ENCODE results near the gene COA1. TPM values are rescaled to one million over a fixed set of nuclear protein-coding genes. Genes with fewer than 3 reads are reported as not detected.

Gene COA1
- total RNA-seq, 2 experiments from 2014 or later = 78.9 to 79.6 TPM

GRCh38 chr7:43625980-43626379 lies 103.3 kb downstream of the COA1 start:
- intact Hi-C loops (cut with micrococcal nuclease) = no loop called here
- peaks cover 85% of the 10 kb centered on the region for H3K4me1 Mint-ChIP-seq (ENCODE audit: low read depth)
- peaks cover 69% of the 10 kb centered on the region for H3K36me3 Mint-ChIP-seq
- POLR2A ChIA-PET = interaction anchor here (1.0 kb wide), 2 partner anchors 13 to 43 kb away, joined by 3 to 4 read pairs; no protein-coding TSS in a partner anchor
- H3K27me3 Mint-ChIP-seq = no peaks in the 10 kb centered on the region
- DNase-seq = no peak
- CTCF ChIA-PET = interaction anchor here (0.7 to 4.0 kb wide), 3 partner anchors 44 to 89 kb away, joined by 3 to 42 read pairs (median 6); partner anchors contain the start of gene STK17A
- peak overlapping the region; percentile 39 for H3K27ac Mint-ChIP-seq
- no peaks in the 10 kb centered on the region for H3K9me3 Mint-ChIP-seq
- no peak overlapping the region for H3K4me3 Mint-ChIP-seq

- ChIA-PET CTCF (interaction anchor here (0.7 to 4.0 kb wide), 2 partner anchors 43 to 90 kb away, joined by 3 to 42 read pairs; partner anchors contain the start of gene STK17A), POLR2A (interaction anchor here (1.0 kb wide), 1 partner anchor 13 kb away, joined by 4 read pairs; no protein-coding TSS in a partner anchor)
- no peak overlapping the region for H3K4me3 Mint-ChIP-seq
- intact Hi-C loops (cut with micrococcal nuclease) = no loop called here
- peaks cover 84% of the 10 kb centered on the region for H3K4me1 Mint-ChIP-seq (ENCODE audit: low read depth)
- DNase-seq = peak; percentile 67
- H3K27ac Mint-ChIP-seq = peak overlapping the region; percentile 54
- no peaks in the 10 kb centered on the region for H3K27me3 Mint-ChIP-seq
- peaks cover 66% of the 10 kb centered on the region for H3K36me3 Mint-ChIP-seq
- no peaks in the 10 kb centered on the region for H3K9me3 Mint-ChIP-seq
These were observed 103.9 kb downstream of the COA1 start for GRCh38 chr7:43625453-43625852.

GRCh38 chr7:43624156-43624555 lies 105.2 kb downstream of the COA1 start:
- ChIA-PET POLR2A (no interaction called here), CTCF (no interaction called here)
- no peak overlapping the region for H3K27ac Mint-ChIP-seq
- intact Hi-C loops (cut with micrococcal nuclease) = no loop called here
- no peaks in the 10 kb centered on the region for H3K9me3 Mint-ChIP-seq
- H3K4me1 Mint-ChIP-seq (ENCODE audit: low read depth) = peaks cover 77% of the 10 kb centered on the region
- peaks cover 58% of the 10 kb centered on the region for H3K36me3 Mint-ChIP-seq
- DNase-seq = no peak
- no peak overlapping the region for H3K4me3 Mint-ChIP-seq
- H3K27me3 Mint-ChIP-seq = no peaks in the 10 kb centered on the region

- H3K4me3 Mint-ChIP-seq = peak overlapping the region; percentile 36
- no peaks in the 10 kb centered on the region for H3K27me3 Mint-ChIP-seq
- peak overlapping the region; percentile 82 for H3K27ac Mint-ChIP-seq
- intact Hi-C loops (cut with micrococcal nuclease) = loop anchor here (1.0 to 2.0 kb wide), 5 partner anchors 10 to 79 kb away; no protein-coding TSS in a partner anchor
- DNase-seq = no peak
- POLR2A ChIA-PET = interaction anchor here (1.0 to 3.4 kb wide), 6 partner anchors 9 to 78 kb away, joined by 3 to 16 read pairs (median 8); partner anchors contain the start of gene STK17A
- H3K36me3 Mint-ChIP-seq = peaks cover 40% of the 10 kb centered on the region
- no peaks in the 10 kb centered on the region for H3K9me3 Mint-ChIP-seq
- peaks cover 57% of the 10 kb centered on the region for H3K4me1 Mint-ChIP-seq (ENCODE audit: low read depth)
- CTCF ChIA-PET = interaction anchor here (0.8 to 12.6 kb wide), 7 partner anchors 19 to 78 kb away, joined by 3 to 112 read pairs (median 3); partner anchors contain the start of gene STK17A
These were observed 107.4 kb downstream of the COA1 start for GRCh38 chr7:43621729-43622448.

GRCh38 chr7:43619213-43620012 lies 109.9 kb downstream of the COA1 start:
- no peak for DNase-seq
- H3K36me3 Mint-ChIP-seq = peaks cover 34% of the 10 kb centered on the region
- intact Hi-C loops (cut with micrococcal nuclease) = no loop called here
- no peaks in the 10 kb centered on the region for H3K9me3 Mint-ChIP-seq
- ChIA-PET POLR2A (interaction anchor here (1.2 to 3.4 kb wide), 4 partner anchors 14 to 37 kb away, joined by 3 to 16 read pairs (median 6); partner anchors contain the start of gene STK17A), CTCF (interaction anchor here (1.0 to 12.6 kb wide), 4 partner anchors 20 to 219 kb away, joined by 3 to 112 read pairs (median 10); partner anchors contain the start of gene STK17A)
- peaks cover 45% of the 10 kb centered on the region for H3K4me1 Mint-ChIP-seq (ENCODE audit: low read depth)
- no peaks in the 10 kb centered on the region for H3K27me3 Mint-ChIP-seq
- no peak overlapping the region for H3K4me3 Mint-ChIP-seq
- H3K27ac Mint-ChIP-seq = no peak overlapping the region

- no peak overlapping the region for H3K27ac Mint-ChIP-seq
- POLR2A ChIA-PET = interaction anchor here (1.2 kb wide), 1 partner anchor 35 kb away, joined by 5 read pairs; the partner anchor contains the start of gene STK17A
- peaks cover 32% of the 10 kb centered on the region for H3K36me3 Mint-ChIP-seq
These were observed 111.2 kb downstream of the COA1 start for GRCh38 chr7:43618073-43618472.

GRCh38 chr7:43616977-43617376 lies 112.3 kb downstream of the COA1 start:
- no peak for DNase-seq
- Mint-ChIP-seq H3K27ac (no peak overlapping the region), H3K27me3 (no peaks in the 10 kb centered on the region), H3K4me3 (no peak overlapping the region), H3K4me1 (ENCODE audit: low read depth) (peaks cover 46% of the 10 kb centered on the region), H3K9me3 (no peaks in the 10 kb centered on the region), H3K36me3 (peaks cover 34% of the 10 kb centered on the region)
- ChIA-PET CTCF (interaction anchor here (2.0 to 12.6 kb wide), 2 partner anchors 35 to 83 kb away, joined by 9 to 112 read pairs; partner anchors contain the start of gene STK17A), POLR2A (interaction anchor here (1.3 kb wide), 1 partner anchor 83 kb away, joined by 5 read pairs; no protein-coding TSS in a partner anchor)
- intact Hi-C loops (cut with micrococcal nuclease) = no loop called here

More at GRCh38 chr7:43618073-43618472, 111.2 kb downstream of the COA1 start:
- no peak overlapping the region for H3K4me3 Mint-ChIP-seq
- no peak for DNase-seq
- CTCF ChIA-PET = interaction anchor here (1.0 to 12.6 kb wide), 3 partner anchors 36 to 220 kb away, joined by 3 to 112 read pairs (median 9); partner anchors contain the start of gene STK17A
- intact Hi-C loops (cut with micrococcal nuclease) = no loop called here
- no peaks in the 10 kb centered on the region for H3K9me3 Mint-ChIP-seq
- H3K4me1 Mint-ChIP-seq (ENCODE audit: low read depth) = peaks cover 46% of the 10 kb centered on the region
- H3K27me3 Mint-ChIP-seq = no peaks in the 10 kb centered on the region

- DNase-seq = no peak
- CTCF ChIA-PET = interaction anchor here (1.1 to 12.6 kb wide), 3 partner anchors 14 to 84 kb away, joined by 3 to 112 read pairs (median 4); partner anchors contain the start of gene STK17A
- POLR2A ChIA-PET = interaction anchor here (1.3 kb wide), 1 partner anchor 33 kb away, joined by 4 read pairs; no protein-coding TSS in a partner anchor
- peak overlapping the region; percentile 44 for H3K27ac Mint-ChIP-seq
- H3K4me3 Mint-ChIP-seq = no peak overlapping the region
- no peaks in the 10 kb centered on the region for H3K27me3 Mint-ChIP-seq
- H3K4me1 Mint-ChIP-seq (ENCODE audit: low read depth) = peaks cover 41% of the 10 kb centered on the region
- intact Hi-C loops (cut with micrococcal nuclease) = no loop called here
- H3K9me3 Mint-ChIP-seq = no peaks in the 10 kb centered on the region
- peaks cover 27% of the 10 kb centered on the region for H3K36me3 Mint-ChIP-seq
These were observed 113.7 kb downstream of the COA1 start for GRCh38 chr7:43615558-43616145.

- ChIA-PET POLR2A (interaction anchor here (0.7 to 2.7 kb wide), 8 partner anchors 9 to 36 kb away, joined by 3 to 15 read pairs (median 6); partner anchors contain the start of gene STK17A), CTCF (interaction anchor here (1.1 to 12.6 kb wide), 9 partner anchors 10 to 87 kb away, joined by 3 to 112 read pairs (median 8); partner anchors contain the start of gene STK17A)
- DNase-seq = peak; percentile 33
- Mint-ChIP-seq H3K27ac (peak overlapping the region; percentile 83), H3K4me1 (ENCODE audit: low read depth) (peaks cover 58% of the 10 kb centered on the region), H3K4me3 (peak overlapping the region; percentile 43), H3K36me3 (peaks cover 44% of the 10 kb centered on the region), H3K27me3 (no peaks in the 10 kb centered on the region), H3K9me3 (no peaks in the 10 kb centered on the region)
- intact Hi-C loops (cut with micrococcal nuclease) = loop anchor here (1.0 to 2.0 kb wide), 5 partner anchors 9 to 56 kb away; no protein-coding TSS in a partner anchor
These were observed 116.4 kb downstream of the COA1 start for GRCh38 chr7:43612599-43613589.

GRCh38 chr7:43612128-43612527 lies 117.2 kb downstream of the COA1 start:
- H3K27ac Mint-ChIP-seq = peak overlapping the region; percentile 47
- no peaks in the 10 kb centered on the region for H3K27me3 Mint-ChIP-seq
- ChIA-PET CTCF (interaction anchor here (1.1 to 12.6 kb wide), 8 partner anchors 10 to 88 kb away, joined by 3 to 112 read pairs (median 6); partner anchors contain the start of gene STK17A), POLR2A (interaction anchor here (1.3 to 2.7 kb wide), 5 partner anchors 10 to 37 kb away, joined by 4 to 15 read pairs (median 6); partner anchors contain the start of gene STK17A)
- H3K36me3 Mint-ChIP-seq = peaks cover 44% of the 10 kb centered on the region
- H3K4me3 Mint-ChIP-seq = no peak overlapping the region
- DNase-seq = no peak
- intact Hi-C loops (cut with micrococcal nuclease) = loop anchor here (1.0 to 2.0 kb wide), 4 partner anchors 10 to 57 kb away; no protein-coding TSS in a partner anchor
- H3K9me3 Mint-ChIP-seq = no peaks in the 10 kb centered on the region
- peaks cover 58% of the 10 kb centered on the region for H3K4me1 Mint-ChIP-seq (ENCODE audit: low read depth)
